A673 (cell line): ENCODE data around the gene PCOLCE2. TPM values are rescaled to one million over a fixed set of nuclear protein-coding genes. Genes with fewer than 3 reads are reported as not detected.

Source experiments
- BruUV-seq: library from RNA; stranded (reverse); fragments of 400-500 nt; replicated peaks from 2 replicates; lab custom pipeline; 2021; lab: Mats Ljungman, UMichigan
- CTCF ChIA-PET: fragments of 300-600 bp; sonication (Branson Sonifier 250); formaldehyde crosslinking; loops from one replicate; lab custom pipeline; 2022; ENCODE audit warnings: antibody characterized with exemption; lab: Charles Lee
- POLR2A ChIA-PET: fragments of 300-600 bp; sonication (Branson Sonifier 250); formaldehyde crosslinking; loops from one replicate; lab custom pipeline; 2022; ENCODE audit warnings: antibody characterized with exemption; ENCODE audit not compliant: low non-redundant PET; lab: Charles Lee
- DNase-seq: peaks from one replicate; pipeline ENCODE4 v3.0.0-alpha.2; 2015; ENCODE audit warnings: low spot score
- H3K27ac ChIP-seq: fragments of 200-600 bp; sonication (generic); 2 replicates; pipeline ENCODE4 v1.5.1; 2016; ENCODE audit warnings: mixed run types, low read depth, mild to moderate bottlenecking, mixed read lengths, antibody characterized with exemption, low read length; ENCODE audit not compliant: poor library complexity, severe bottlenecking
- H3K27me3 ChIP-seq: fragments of 200-600 bp; sonication (generic); replicated peaks from 2 replicates; pipeline ENCODE4 v1.6.1; 2017; ENCODE audit warnings: mixed run types, low read depth, mild to moderate bottlenecking, mixed read lengths, antibody characterized with exemption, low read length; ENCODE audit not compliant: insufficient read depth, poor library complexity
- H3K36me3 ChIP-seq: fragments of 200-600 bp; sonication (generic); 2 replicates; pipeline ENCODE4 v1.6.1; 2016; ENCODE audit warnings: mixed run types, mild to moderate bottlenecking, mixed read lengths, antibody characterized with exemption, low read length; ENCODE audit not compliant: insufficient read depth, poor library complexity, severe bottlenecking
- H3K4me1 ChIP-seq: fragments of 200-600 bp; sonication (generic); 2 replicates; pipeline ENCODE4 v1.6.1; 2017; ENCODE audit warnings: mixed run types, mild to moderate bottlenecking, mixed read lengths, antibody characterized with exemption, low read length; ENCODE audit not compliant: insufficient read depth, poor library complexity, severe bottlenecking
- H3K4me3 ChIP-seq: fragments of 200-600 bp; sonication (generic); 2 replicates; pipeline ENCODE4 v1.5.1; 2016; ENCODE audit warnings: low read depth, mixed run types, mild to moderate bottlenecking, mixed read lengths, low read length; ENCODE audit not compliant: poor library complexity, severe bottlenecking
- H3K9me3 ChIP-seq: fragments of 200-600 bp; sonication (generic); 2 replicates; pipeline ENCODE4 v1.6.1; 2016; ENCODE audit warnings: mixed run types, low read depth, mild to moderate bottlenecking, mixed read lengths, antibody characterized with exemption, low read length; ENCODE audit not compliant: poor library complexity, severe bottlenecking
- CTCF ChIP-seq: fragments of 300-800, 200-600 bp; sonication (generic); conservative IDR thresholded peaks from 2 replicates; pipeline ENCODE4 v1.5.1; 2017; ENCODE audit warnings: low read depth, mild to moderate bottlenecking, antibody characterized with exemption, low read length, moderate library complexity, mixed read lengths
- EZH2 ChIP-seq: fragments of 200-600 bp; sonication (generic); IDR thresholded peaks from 2 replicates; pipeline ENCODE4 v1.6.1; 2017; ENCODE audit warnings: borderline replicate concordance, low read depth, mild to moderate bottlenecking, mixed read lengths, antibody characterized with exemption, low read length; ENCODE audit not compliant: poor library complexity, severe bottlenecking
- intact Hi-C: fragments of 100-400 bp; cut with micrococcal nuclease; formaldehyde crosslinking; loops from one replicate; pipeline ENCODE4 v1.10.0; 2022; ENCODE audit not compliant: unreplicated experiment
- total RNA-seq: library from RNA; stranded (reverse); gene quantifications from 2 replicates; pipeline ENCODE4 v1.2.3, GENCODE V29; 2021

The PCOLCE2 gene
- total RNA-seq, 1 experiment from 2014 or later: 6.4 TPM

GRCh38 chr3:142863930-142864920 lies 24.7 kb downstream of the PCOLCE2 start:
- DNase-seq: peak; percentile 45
- no peak overlapping the region for H3K4me3 ChIP-seq
- TF ChIP-seq CTCF (no peak), EZH2 (no peak)
- H3K9me3 ChIP-seq: no peaks in the 10 kb centered on the region
- H3K4me1 ChIP-seq: no peaks in the 10 kb centered on the region
- H3K27me3 ChIP-seq: no peaks in the 10 kb centered on the region
- ChIA-PET POLR2A (no interaction called here), CTCF (no interaction called here)
- H3K27ac ChIP-seq: no peak overlapping the region
- intact Hi-C loops: no loop called here
- BruUV-seq: no TSS peak
- no peaks in the 10 kb centered on the region for H3K36me3 ChIP-seq

DNA sequence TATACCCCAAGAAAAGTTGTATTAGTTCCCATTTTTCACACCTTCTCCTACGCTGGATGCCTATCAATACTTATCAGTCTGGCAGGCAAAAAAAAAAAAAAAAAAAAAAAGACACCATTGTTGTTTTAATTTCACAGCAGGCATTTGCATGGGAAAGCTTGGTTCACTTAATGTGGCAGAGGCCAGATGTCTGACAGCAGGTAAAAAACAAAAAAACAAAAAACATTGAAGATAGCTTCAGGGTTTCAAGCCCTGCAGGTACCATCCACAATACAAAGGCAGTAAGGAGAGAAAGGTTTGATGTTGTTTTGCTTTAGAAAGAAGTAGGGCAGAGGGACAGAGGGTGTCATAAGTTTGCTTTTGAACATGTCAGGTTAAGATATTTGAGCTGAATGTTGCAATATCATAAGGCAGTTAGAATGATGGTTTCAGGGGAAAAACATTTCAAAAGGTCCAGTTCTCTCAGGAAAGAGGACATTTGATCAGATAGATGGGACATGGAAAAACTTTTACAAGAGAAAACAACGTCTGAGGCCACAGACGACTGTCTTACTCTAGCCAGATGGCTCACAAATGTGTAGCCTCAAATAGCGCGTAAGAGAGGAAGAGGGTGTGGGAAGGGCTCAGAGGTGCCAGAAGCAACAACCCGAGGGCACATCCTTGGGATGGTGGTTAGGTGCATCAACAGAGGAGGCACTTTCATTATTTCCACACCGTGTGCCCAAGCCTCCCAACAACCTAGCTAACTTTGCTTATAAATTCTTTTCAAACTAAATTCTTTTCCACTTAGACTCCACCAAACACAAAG lies 25.7 kb downstream of the PCOLCE2 start:
- H3K9me3 ChIP-seq: no peaks in the 10 kb centered on the region
- no peak for TF ChIP-seq EZH2
- ChIA-PET POLR2A (no interaction called here), CTCF (no interaction called here)
- intact Hi-C loops: no loop called here
- no peaks in the 10 kb centered on the region for H3K36me3 ChIP-seq
- H3K4me1 ChIP-seq: no peaks in the 10 kb centered on the region
- no peak for DNase-seq
- no peak overlapping the region for H3K4me3 ChIP-seq
- no TSS peak for BruUV-seq
- H3K27me3 ChIP-seq: no peaks in the 10 kb centered on the region
- no peak overlapping the region for H3K27ac ChIP-seq

DNA sequence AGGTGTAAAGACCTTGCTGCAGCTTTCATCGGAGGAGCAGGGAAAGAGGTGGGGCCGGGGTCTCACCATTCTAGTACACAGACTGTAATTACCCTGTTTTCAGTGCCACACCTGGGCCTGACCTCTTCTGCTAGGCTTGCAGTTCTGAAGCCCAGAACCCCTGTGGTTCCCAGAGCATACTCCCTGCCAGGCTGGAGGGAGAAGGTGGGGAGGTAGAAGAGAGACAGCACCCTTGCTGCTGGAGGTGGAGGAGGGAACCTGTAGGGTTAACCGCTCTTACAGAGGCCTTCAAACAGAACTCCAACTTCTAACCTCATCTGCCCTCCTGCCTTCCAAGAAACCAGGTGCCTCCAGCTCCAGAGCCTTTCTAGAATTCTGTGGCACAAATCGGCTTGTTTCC lies 27.0 kb downstream of the PCOLCE2 start:
- CTCF ChIA-PET: no interaction called here
- POLR2A ChIA-PET: no interaction called here
- Histone ChIP-seq H3K36me3 (no peaks in the 10 kb centered on the region), H3K4me1 (no peaks in the 10 kb centered on the region), H3K9me3 (no peaks in the 10 kb centered on the region), H3K27ac (no peak overlapping the region), H3K27me3 (no peaks in the 10 kb centered on the region), H3K4me3 (no peak overlapping the region)
- TF ChIP-seq CTCF (no peak), EZH2 (no peak)
- no peak for DNase-seq
- intact Hi-C loops: no loop called here
- no TSS peak for BruUV-seq
